ENCODE results near the gene SMAD1.

- TF ChIP-seq POLR2A (IDR thresholded peaks at IDR 0.05) (no peak), CTCF (IDR thresholded peaks at IDR 0.05) (peak in 2 of 12 donors; percentile 11 to 28)
These were observed 770 bp downstream of the SMAD1 start for GRCh38 chr4:145482209-145483037.
